MM.1S (cell line): ENCODE measurements around the gene CHSY1.

ENCODE experiments used
- DNase-seq: peaks from one replicate; pipeline ENCODE4 v3.0.0-alpha.2; 2015
- H2AFZ ChIP-seq: fragments of 300-600 bp; sonication (generic); 2 replicates; pipeline ENCODE4 v1.6.0; 2016; ENCODE audit warnings: antibody characterized with exemption, low read length
- H3F3A ChIP-seq: fragments of 300-600 bp; sonication (generic); 2 replicates; pipeline ENCODE4 v1.6.1; 2016; ENCODE audit warnings: mild to moderate bottlenecking, antibody characterized with exemption, low read length, moderate library complexity, mixed read lengths; ENCODE audit not compliant: insufficient read depth
- H3K27ac ChIP-seq: fragments of 300-600 bp; sonication (generic); 2 replicates; pipeline ENCODE4 v1.5.1; 2016; ENCODE audit warnings: mild to moderate bottlenecking, low read length
- H3K27me3 ChIP-seq: fragments of 300-600 bp; sonication (generic); replicated peaks from 2 replicates; pipeline ENCODE4 v1.6.0; 2016; ENCODE audit warnings: low read length; ENCODE audit not compliant: insufficient read depth
- H3K36me3 ChIP-seq: fragments of 300-600 bp; sonication (generic); replicated peaks from 2 replicates; pipeline ENCODE4 v1.6.1; 2016; ENCODE audit warnings: mild to moderate bottlenecking, low read length, mixed read lengths; ENCODE audit not compliant: insufficient read depth
- H3K4me1 ChIP-seq: fragments of 300-600 bp; sonication (generic); 2 replicates; pipeline ENCODE4 v1.6.1; 2016; ENCODE audit warnings: low read length, mixed read lengths
- H3K4me2 ChIP-seq: fragments of 300-600 bp; sonication (generic); 2 replicates; pipeline ENCODE4 v1.6.0; 2016; ENCODE audit warnings: low read depth, low read length
- H3K4me3 ChIP-seq: fragments of 300-600 bp; sonication (generic); 2 replicates; pipeline ENCODE4 v1.5.1; 2016; ENCODE audit warnings: low read length, mixed read lengths
- H3K79me2 ChIP-seq: fragments of 300-600 bp; sonication (generic); 2 replicates; pipeline ENCODE4 v1.6.1; 2016; ENCODE audit warnings: mixed run types, low read length, mixed read lengths
- H3K9ac ChIP-seq: fragments of 300-600 bp; sonication (generic); 2 replicates; pipeline ENCODE4 v1.6.1; 2016; ENCODE audit warnings: low read length, mixed read lengths
- H3K9me2 ChIP-seq: fragments of 300-600 bp; sonication (generic); replicated peaks from 2 replicates; pipeline ENCODE4 v1.6.1; 2016; ENCODE audit warnings: mild to moderate bottlenecking, low read length, mixed read lengths; ENCODE audit not compliant: insufficient read depth
- H3K9me3 ChIP-seq: fragments of 300-600 bp; sonication (generic); replicated peaks from 2 replicates; pipeline ENCODE4 v1.6.1; 2016; ENCODE audit warnings: mild to moderate bottlenecking, low read length, mixed read lengths; ENCODE audit not compliant: insufficient read depth
- H4K20me1 ChIP-seq: fragments of 300-600 bp; sonication (generic); 2 replicates; pipeline ENCODE4 v1.6.1; 2016; ENCODE audit warnings: mild to moderate bottlenecking, low read length, moderate library complexity, mixed read lengths; ENCODE audit not compliant: insufficient read depth
- EZH2 ChIP-seq: fragments of 300-600 bp; sonication (generic); optimal IDR thresholded peaks from 2 replicates; pipeline ENCODE3; 2017; ENCODE audit warnings: low read depth, mild to moderate bottlenecking, antibody characterized with exemption, low read length, mixed read lengths
- EZH2phosphoT487 ChIP-seq: fragments of 300-600 bp; sonication (generic); IDR thresholded peaks from 2 replicates; pipeline ENCODE4 v1.6.1; 2018; ENCODE audit warnings: antibody characterized with exemption, low read length
- TF ChIP-seq, protein P1 (sequence below): fragments of 300-600 bp; sonication (generic); IDR thresholded peaks from 2 replicates; pipeline ENCODE4 v1.5.1; 2016; ENCODE audit warnings: antibody characterized with exemption, low read length, mixed read lengths

Gene CHSY1

DNA sequence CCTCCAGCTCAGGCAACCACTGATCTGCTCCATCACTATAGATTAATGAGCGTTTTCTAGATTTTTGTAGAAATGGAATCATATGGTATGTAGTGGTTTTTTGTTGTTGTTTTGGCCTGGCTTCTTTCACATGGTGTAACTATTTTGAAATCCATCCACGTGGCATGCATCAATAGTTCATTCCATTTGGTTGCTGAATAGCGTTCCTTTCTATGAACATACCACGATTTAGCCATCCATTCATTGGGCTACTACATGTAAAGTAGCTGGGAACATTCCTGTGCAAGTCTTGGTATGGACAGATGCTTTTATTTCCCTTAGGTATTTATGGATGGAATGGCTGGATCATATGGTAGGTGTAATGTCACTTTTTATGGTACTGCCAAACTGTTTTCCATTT lies 10.7 kb upstream of the CHSY1 start:
- Histone ChIP-seq H3K79me2 (no peaks in the 10 kb centered on the region), H3K27me3 (no peaks in the 10 kb centered on the region), H3K27ac (no peak overlapping the region), H3K9me2 (no peaks in the 10 kb centered on the region), H3K9ac (no peak overlapping the region), H3K9me3 (no peaks in the 10 kb centered on the region), H3K4me1 (peaks cover 39% of the 10 kb centered on the region), H2AFZ (no peak overlapping the region), H4K20me1 (no peaks in the 10 kb centered on the region), H3K36me3 (no peaks in the 10 kb centered on the region), H3K4me3 (no peak overlapping the region), H3K4me2 (no peak overlapping the region), H3F3A (peaks cover 32% of the 10 kb centered on the region)
- TF ChIP-seq EZH2 (no peak), EZH2phosphoT487 (no peak)
- TF ChIP-seq, protein P1, sequence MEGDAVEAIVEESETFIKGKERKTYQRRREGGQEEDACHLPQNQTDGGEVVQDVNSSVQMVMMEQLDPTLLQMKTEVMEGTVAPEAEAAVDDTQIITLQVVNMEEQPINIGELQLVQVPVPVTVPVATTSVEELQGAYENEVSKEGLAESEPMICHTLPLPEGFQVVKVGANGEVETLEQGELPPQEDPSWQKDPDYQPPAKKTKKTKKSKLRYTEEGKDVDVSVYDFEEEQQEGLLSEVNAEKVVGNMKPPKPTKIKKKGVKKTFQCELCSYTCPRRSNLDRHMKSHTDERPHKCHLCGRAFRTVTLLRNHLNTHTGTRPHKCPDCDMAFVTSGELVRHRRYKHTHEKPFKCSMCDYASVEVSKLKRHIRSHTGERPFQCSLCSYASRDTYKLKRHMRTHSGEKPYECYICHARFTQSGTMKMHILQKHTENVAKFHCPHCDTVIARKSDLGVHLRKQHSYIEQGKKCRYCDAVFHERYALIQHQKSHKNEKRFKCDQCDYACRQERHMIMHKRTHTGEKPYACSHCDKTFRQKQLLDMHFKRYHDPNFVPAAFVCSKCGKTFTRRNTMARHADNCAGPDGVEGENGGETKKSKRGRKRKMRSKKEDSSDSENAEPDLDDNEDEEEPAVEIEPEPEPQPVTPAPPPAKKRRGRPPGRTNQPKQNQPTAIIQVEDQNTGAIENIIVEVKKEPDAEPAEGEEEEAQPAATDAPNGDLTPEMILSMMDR = no peak
- DNase-seq = no peak

DNA sequence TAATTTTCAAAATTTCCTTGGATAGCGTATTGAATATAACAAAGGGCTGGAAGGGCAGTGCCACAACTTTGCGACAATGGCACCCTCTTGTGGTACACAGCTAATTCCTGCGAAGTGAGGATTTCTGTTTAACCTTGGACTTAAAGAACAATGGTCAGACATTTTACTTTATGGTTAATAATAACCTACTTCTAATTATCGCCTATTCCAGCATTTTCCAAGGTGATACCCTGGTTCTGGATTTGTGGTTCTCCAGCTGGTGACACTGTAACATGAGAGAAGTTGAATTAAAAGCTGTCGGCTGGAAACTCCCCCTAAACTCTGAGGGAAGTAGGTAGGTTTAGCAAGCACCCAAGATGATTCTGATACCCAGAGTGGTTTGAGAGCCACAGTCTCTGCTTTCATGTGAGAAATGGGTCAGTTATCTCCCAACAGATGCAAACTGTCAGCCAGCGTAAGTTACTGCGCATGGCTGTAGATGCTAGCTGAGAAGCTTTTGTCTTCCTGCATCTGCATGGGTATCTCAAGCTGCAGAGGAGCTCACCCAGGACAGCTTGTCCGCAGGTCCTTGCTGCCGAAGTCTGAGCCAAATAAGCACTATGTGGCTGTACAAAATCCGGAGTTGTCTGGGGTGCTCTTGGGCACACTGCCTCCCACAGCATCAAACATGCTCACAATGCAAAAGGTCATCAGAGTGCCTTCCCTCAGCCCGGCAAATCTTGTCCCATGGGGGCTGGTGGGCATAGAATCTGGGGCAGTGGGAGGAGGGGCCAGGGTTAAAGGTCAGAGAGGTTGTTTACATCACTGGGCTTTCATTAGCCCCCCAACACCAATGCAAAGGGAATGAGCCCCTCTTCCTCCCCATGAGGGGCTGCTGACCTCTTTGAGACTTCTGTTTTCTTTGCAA lies 6.6 kb upstream of the CHSY1 start:
- Histone ChIP-seq H3K9me3 (no peaks in the 10 kb centered on the region), H3K27ac (peak overlapping the region; percentile 17; the same call in 1 of the 2 replicates), H3K27me3 (no peaks in the 10 kb centered on the region), H3K36me3 (no peaks in the 10 kb centered on the region), H3F3A (peaks cover 8% of the 10 kb centered on the region; the same call in 1 of the 2 replicates), H3K9ac (peak overlapping the region; percentile 1; the same call in 1 of the 2 replicates), H2AFZ (peak overlapping the region; percentile 62), H3K79me2 (no peaks in the 10 kb centered on the region), H3K4me3 (no peak overlapping the region), H3K4me1 (peaks cover 11% of the 10 kb centered on the region), H3K9me2 (no peaks in the 10 kb centered on the region), H3K4me2 (peak overlapping the region; percentile 52), H4K20me1 (no peaks in the 10 kb centered on the region)
- TF ChIP-seq, protein P1 = peak; percentile 90
- no peak for TF ChIP-seq EZH2
- DNase-seq = peak; percentile 73

DNA sequence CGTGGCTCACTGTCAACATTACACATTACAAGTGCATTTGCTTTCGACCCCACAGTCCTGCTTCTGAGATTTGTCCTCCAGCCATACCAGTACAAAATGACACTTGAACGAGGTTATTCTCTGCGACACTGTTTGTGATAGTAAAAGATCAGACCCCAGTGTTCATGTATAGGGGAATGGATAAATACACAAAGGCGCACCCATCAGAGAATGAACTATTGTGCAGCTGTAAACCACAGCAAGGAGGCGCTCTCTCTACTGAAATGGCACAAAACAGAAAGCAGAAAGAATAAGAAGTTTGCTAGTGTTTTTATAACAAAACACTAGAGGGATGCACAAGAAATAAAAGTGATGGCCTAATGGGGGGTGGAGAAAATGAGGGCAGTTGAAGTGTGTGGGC lies 4.9 kb upstream of the CHSY1 start:
- no peaks in the 10 kb centered on the region for H3K9me2 ChIP-seq
- H3K9me3 ChIP-seq = no peaks in the 10 kb centered on the region
- TF ChIP-seq, protein P1 = peak; percentile 62
- TF ChIP-seq EZH2 = no peak
- TF ChIP-seq EZH2phosphoT487 = no peak
- no peak overlapping the region for H3K4me3 ChIP-seq
- H4K20me1 ChIP-seq = no peaks in the 10 kb centered on the region
- H3K27me3 ChIP-seq = no peaks in the 10 kb centered on the region
- no peak overlapping the region for H3K27ac ChIP-seq
- no peak overlapping the region for H3K9ac ChIP-seq
- peak; percentile 48 for DNase-seq
- H3K4me2 ChIP-seq = no peak overlapping the region
- peaks cover 13% of the 10 kb centered on the region for H3K79me2 ChIP-seq
- H3F3A ChIP-seq = peaks cover 18% of the 10 kb centered on the region
- peaks cover 12% of the 10 kb centered on the region; the same call in 1 of the 2 replicates for H3K4me1 ChIP-seq
- no peak overlapping the region for H2AFZ ChIP-seq
- no peaks in the 10 kb centered on the region for H3K36me3 ChIP-seq
